CD4-positive, alpha-beta T cell treated with Interleukin-21 for 1 hour (primary cell): ENCODE measurements around the gene PLEKHS1.
"Not testable (repeated sequence)": the region's sequence is repeated elsewhere in the genome, so short reads cannot be mapped to it uniquely, and the experiment has no call there.

Source experiments
- DNase-seq: peaks from one replicate; pipeline ENCODE4 v3.0.0-alpha.2; 2020

The PLEKHS1 gene

GRCh38 chr10:113801569-113801968 is 50.1 kb downstream of the PLEKHS1 start:
- no peak for DNase-seq

- DNase-seq = no peak
Observed at GRCh38 chr10:113802997-113803396, 51.5 kb downstream of the PLEKHS1 start.

- DNase-seq = no peak
Observed at GRCh38 chr10:113806503-113806902, 55.0 kb downstream of the PLEKHS1 start.

GRCh38 chr10:113808168-113808567 is 56.7 kb downstream of the PLEKHS1 start:
- DNase-seq = no peak

GRCh38 chr10:113814700-113815099 is 63.2 kb downstream of the PLEKHS1 start:
- DNase-seq = not testable (repeated sequence)

GRCh38 chr10:113819989-113820388 is 68.5 kb downstream of the PLEKHS1 start:
- DNase-seq = no peak

- DNase-seq = no peak
Observed at GRCh38 chr10:113820507-113820906, 69.0 kb downstream of the PLEKHS1 start.

- not testable (repeated sequence) for DNase-seq
Observed at GRCh38 chr10:113821306-113821705, 69.8 kb downstream of the PLEKHS1 start.

- no peak for DNase-seq
Observed at GRCh38 chr10:113822174-113822573, 70.7 kb downstream of the PLEKHS1 start.

- DNase-seq = no peak
Observed at GRCh38 chr10:113823389-113823788, 71.9 kb downstream of the PLEKHS1 start.

GRCh38 chr10:113825791-113826190 is 74.3 kb downstream of the PLEKHS1 start:
- DNase-seq = no peak

GRCh38 chr10:113828567-113828966 is 77.1 kb downstream of the PLEKHS1 start:
- DNase-seq = not testable (repeated sequence)
